ENCODE data around the gene FAM227B.

DNA sequence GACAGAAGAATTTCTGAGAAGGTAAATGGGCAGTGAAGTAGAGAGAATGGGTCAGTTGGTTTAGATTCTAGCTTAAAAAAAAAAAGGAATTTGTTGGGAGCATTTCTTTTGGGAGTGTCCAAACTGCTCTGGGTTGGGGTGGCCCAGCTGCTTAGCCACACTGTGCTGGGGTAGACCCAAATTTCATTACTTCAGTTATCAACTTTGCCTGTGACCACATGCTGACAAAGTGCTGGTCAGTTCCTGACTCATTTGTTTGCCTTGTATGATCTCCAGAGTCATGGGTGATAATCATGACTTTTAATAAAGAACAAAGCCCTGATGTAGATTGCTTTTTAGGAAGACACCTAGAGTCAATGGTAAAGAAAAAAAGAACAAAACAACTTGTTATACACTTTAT lies 319.1 kb downstream of the FAM227B start:
- no peak for TF ChIP-seq SIX4 (CRISPR knock-in tag; IDR thresholded peaks at IDR 0.05)
- no peak for TF ChIP-seq TCF7L2 (IDR thresholded peaks at IDR 0.05; ENCODE audit: low read depth, low read length)
- no peak for TF ChIP-seq CENPX (CRISPR knock-in tag; IDR thresholded peaks at IDR 0.05)
- TF ChIP-seq, protein P1, sequence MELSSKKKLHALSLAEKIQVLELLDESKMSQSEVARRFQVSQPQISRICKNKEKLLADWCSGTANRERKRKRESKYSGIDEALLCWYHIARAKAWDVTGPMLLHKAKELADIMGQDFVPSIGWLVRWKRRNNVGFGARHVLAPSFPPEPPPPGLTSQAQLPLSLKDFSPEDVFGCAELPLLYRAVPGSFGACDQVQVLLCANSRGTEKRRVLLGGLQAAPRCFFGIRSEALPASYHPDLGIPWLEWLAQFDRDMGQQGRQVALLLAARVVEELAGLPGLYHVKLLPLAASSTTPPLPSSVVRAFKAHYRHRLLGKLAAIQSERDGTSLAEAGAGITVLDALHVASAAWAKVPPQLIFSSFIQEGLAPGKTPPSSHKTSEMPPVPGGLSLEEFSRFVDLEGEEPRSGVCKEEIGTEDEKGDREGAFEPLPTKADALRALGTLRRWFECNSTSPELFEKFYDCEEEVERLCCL (CRISPR knock-in tag; IDR thresholded peaks at IDR 0.05; ENCODE audit: borderline replicate concordance) = no peak
- TF ChIP-seq, protein P2, sequence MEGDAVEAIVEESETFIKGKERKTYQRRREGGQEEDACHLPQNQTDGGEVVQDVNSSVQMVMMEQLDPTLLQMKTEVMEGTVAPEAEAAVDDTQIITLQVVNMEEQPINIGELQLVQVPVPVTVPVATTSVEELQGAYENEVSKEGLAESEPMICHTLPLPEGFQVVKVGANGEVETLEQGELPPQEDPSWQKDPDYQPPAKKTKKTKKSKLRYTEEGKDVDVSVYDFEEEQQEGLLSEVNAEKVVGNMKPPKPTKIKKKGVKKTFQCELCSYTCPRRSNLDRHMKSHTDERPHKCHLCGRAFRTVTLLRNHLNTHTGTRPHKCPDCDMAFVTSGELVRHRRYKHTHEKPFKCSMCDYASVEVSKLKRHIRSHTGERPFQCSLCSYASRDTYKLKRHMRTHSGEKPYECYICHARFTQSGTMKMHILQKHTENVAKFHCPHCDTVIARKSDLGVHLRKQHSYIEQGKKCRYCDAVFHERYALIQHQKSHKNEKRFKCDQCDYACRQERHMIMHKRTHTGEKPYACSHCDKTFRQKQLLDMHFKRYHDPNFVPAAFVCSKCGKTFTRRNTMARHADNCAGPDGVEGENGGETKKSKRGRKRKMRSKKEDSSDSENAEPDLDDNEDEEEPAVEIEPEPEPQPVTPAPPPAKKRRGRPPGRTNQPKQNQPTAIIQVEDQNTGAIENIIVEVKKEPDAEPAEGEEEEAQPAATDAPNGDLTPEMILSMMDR (CRISPR knock-in tag; IDR thresholded peaks at IDR 0.05) = no peak
- TF ChIP-seq ZNF724P (CRISPR knock-in tag; IDR thresholded peaks at IDR 0.05; ENCODE audit: borderline replicate concordance) = no peak
- TF ChIP-seq NFYB (CRISPR knock-in tag; IDR thresholded peaks at IDR 0.05) = no peak
- no peak for TF ChIP-seq CEBPB (IDR thresholded peaks at IDR 0.05; ENCODE audit: borderline replicate concordance, low read depth, low read length)
- no peak for TF ChIP-seq HDAC2 (CRISPR knock-in tag; IDR thresholded peaks at IDR 0.05)

All from HepG2 (cell line).